Stimulated activated naive CD8-positive, alpha-beta T cell treated with anti-CD3 and anti-CD28 coated beads, Interleukin-15, Interleukin-2, amounts not matched to agents 100 ng/mL and 50 ng/mL, for 24 hours (primary cell): Measurements from ENCODE around the gene CPA4.

Experiments used
- H3K27ac Mint-ChIP-seq: one replicate; pipeline ENCODE4 v1.8.0; 2021; ENCODE audit warnings: mild to moderate bottlenecking, mixed read lengths
- H3K27me3 Mint-ChIP-seq: one replicate; pipeline ENCODE4 v1.8.0; 2021; ENCODE audit warnings: mixed read lengths
- H3K36me3 Mint-ChIP-seq: one replicate; pipeline ENCODE4 v1.8.0; 2021; ENCODE audit warnings: low read depth, mixed read lengths
- H3K4me1 Mint-ChIP-seq: one replicate; pipeline ENCODE4 v1.8.0; 2021; ENCODE audit warnings: low read depth, mixed read lengths
- H3K4me3 Mint-ChIP-seq: one replicate; pipeline ENCODE4 v1.8.0; 2021; ENCODE audit warnings: mild to moderate bottlenecking, mixed read lengths
- H3K9me3 Mint-ChIP-seq: one replicate; pipeline ENCODE4 v1.8.0; 2021; ENCODE audit warnings: mixed read lengths

The CPA4 gene

DNA sequence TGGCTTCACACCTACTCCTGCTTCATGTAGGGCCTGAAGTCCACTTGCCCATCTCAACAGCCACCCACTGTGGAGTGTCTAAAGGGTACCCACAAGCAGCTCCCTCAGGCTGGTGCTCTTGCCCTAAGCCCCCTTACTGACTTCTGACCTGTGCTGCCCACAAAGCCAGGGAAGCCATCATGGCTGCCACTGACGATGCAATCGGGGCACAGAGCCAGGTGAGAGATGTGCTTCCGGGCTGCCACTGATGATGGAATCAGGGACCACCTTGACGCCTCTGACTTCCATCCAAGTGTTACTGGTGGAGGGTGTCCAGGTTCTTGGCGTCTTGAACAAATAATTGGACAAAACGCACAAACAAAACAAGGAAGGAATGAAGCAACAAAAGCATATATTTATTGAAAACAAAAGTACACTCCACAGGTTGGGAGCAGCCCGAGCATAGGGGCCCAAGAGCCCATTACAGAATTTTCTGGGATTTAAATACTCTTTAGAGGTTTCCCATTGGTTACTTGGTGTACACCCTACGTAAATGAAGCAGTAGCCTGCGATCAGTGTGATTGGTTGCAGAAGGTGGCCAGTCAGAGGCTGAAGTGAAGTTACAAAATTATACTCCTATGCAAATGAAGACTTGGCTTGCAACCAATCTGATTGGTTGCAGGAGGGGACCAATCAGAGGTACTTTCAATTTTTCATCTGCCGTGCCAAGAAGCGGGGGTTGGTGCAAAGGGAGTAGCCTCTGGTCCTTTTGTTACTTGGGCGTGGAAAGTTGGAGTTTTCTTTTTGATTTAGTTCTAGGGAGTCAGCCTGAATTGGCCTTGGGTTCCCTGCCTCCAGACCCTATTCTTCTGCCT, 21.8 kb upstream of the CPA4 start:
- Mint-ChIP-seq H3K4me3 (no peak overlapping the region), H3K9me3 (no peaks in the 10 kb centered on the region), H3K27ac (no peak overlapping the region), H3K27me3 (peaks cover 10% of the 10 kb centered on the region), H3K4me1 (peaks cover 7% of the 10 kb centered on the region), H3K36me3 (no peaks in the 10 kb centered on the region)

DNA sequence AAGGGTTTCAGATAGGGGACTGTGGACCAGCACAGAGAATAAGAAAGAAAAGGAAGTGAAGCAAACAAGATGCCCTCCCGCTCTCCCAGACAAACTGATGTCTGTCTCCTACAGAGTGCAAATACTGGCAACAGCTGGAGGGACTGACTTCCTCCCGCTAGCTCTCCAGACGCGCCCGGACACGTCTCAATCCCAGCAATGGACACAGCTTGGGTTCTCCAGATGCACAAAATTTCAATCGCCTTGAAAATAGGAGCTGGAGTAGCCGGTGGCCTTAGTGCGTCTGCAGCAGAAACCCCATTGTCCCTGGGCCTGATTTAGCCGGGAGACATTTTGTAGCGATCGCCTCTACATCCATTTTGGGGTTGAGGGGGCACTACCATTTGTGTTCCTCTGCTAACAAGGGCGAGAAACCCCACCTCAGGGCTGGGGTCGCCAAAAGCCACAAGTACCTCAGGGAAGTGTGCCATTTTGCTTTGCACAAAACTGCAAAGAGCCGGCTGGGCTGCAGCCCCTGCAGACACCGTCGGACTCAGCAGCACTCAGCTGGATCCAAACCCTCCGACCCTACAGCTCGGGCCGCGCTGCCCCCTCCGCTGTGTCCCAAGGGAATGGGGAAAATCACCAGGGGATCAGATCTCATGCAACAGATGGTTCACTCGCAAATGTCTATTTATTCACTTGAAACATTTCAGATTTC, 20.4 kb upstream of the CPA4 start:
- H3K9me3 Mint-ChIP-seq: no peaks in the 10 kb centered on the region
- H3K4me1 Mint-ChIP-seq: peaks cover 20% of the 10 kb centered on the region
- no peaks in the 10 kb centered on the region for H3K36me3 Mint-ChIP-seq
- no peak overlapping the region for H3K27ac Mint-ChIP-seq
- peaks cover 15% of the 10 kb centered on the region for H3K27me3 Mint-ChIP-seq
- no peak overlapping the region for H3K4me3 Mint-ChIP-seq

- Mint-ChIP-seq H3K9me3 (no peaks in the 10 kb centered on the region), H3K4me1 (peaks cover 28% of the 10 kb centered on the region), H3K4me3 (peak overlapping the region; percentile 32), H3K36me3 (no peaks in the 10 kb centered on the region), H3K27ac (no peak overlapping the region), H3K27me3 (peaks cover 15% of the 10 kb centered on the region)
Observed at GRCh38 chr7:130273081-130273932, 19.7 kb upstream of the CPA4 start.

GRCh38 chr7:130273933-130274255, 19.1 kb upstream of the CPA4 start:
- H3K36me3 Mint-ChIP-seq: no peaks in the 10 kb centered on the region
- H3K4me1 Mint-ChIP-seq: peaks cover 28% of the 10 kb centered on the region
- no peak overlapping the region for H3K4me3 Mint-ChIP-seq
- H3K9me3 Mint-ChIP-seq: no peaks in the 10 kb centered on the region
- peaks cover 15% of the 10 kb centered on the region for H3K27me3 Mint-ChIP-seq
- no peak overlapping the region for H3K27ac Mint-ChIP-seq

GRCh38 chr7:130274296-130274695, 18.7 kb upstream of the CPA4 start:
- peaks cover 15% of the 10 kb centered on the region for H3K27me3 Mint-ChIP-seq
- H3K4me3 Mint-ChIP-seq: no peak overlapping the region
- H3K9me3 Mint-ChIP-seq: no peaks in the 10 kb centered on the region
- no peak overlapping the region for H3K27ac Mint-ChIP-seq
- H3K36me3 Mint-ChIP-seq: no peaks in the 10 kb centered on the region
- peaks cover 28% of the 10 kb centered on the region for H3K4me1 Mint-ChIP-seq

- H3K27me3 Mint-ChIP-seq: peaks cover 15% of the 10 kb centered on the region
- H3K9me3 Mint-ChIP-seq: no peaks in the 10 kb centered on the region
- H3K36me3 Mint-ChIP-seq: no peaks in the 10 kb centered on the region
- H3K27ac Mint-ChIP-seq: no peak overlapping the region
- H3K4me3 Mint-ChIP-seq: no peak overlapping the region
- peaks cover 28% of the 10 kb centered on the region for H3K4me1 Mint-ChIP-seq
Observed at GRCh38 chr7:130274983-130275591, 17.9 kb upstream of the CPA4 start.

GRCh38 chr7:130275826-130276297, 17.1 kb upstream of the CPA4 start:
- H3K4me3 Mint-ChIP-seq: no peak overlapping the region
- no peaks in the 10 kb centered on the region for H3K36me3 Mint-ChIP-seq
- H3K9me3 Mint-ChIP-seq: no peaks in the 10 kb centered on the region
- peaks cover 15% of the 10 kb centered on the region for H3K27me3 Mint-ChIP-seq
- H3K4me1 Mint-ChIP-seq: peaks cover 28% of the 10 kb centered on the region
- H3K27ac Mint-ChIP-seq: no peak overlapping the region

GRCh38 chr7:130276796-130277762, 15.9 kb upstream of the CPA4 start:
- peak overlapping the region; percentile 54 for H3K27ac Mint-ChIP-seq
- H3K4me3 Mint-ChIP-seq: peak overlapping the region; percentile 14
- peaks cover 28% of the 10 kb centered on the region for H3K4me1 Mint-ChIP-seq
- no peaks in the 10 kb centered on the region for H3K9me3 Mint-ChIP-seq
- H3K27me3 Mint-ChIP-seq: peaks cover 15% of the 10 kb centered on the region
- no peaks in the 10 kb centered on the region for H3K36me3 Mint-ChIP-seq

DNA sequence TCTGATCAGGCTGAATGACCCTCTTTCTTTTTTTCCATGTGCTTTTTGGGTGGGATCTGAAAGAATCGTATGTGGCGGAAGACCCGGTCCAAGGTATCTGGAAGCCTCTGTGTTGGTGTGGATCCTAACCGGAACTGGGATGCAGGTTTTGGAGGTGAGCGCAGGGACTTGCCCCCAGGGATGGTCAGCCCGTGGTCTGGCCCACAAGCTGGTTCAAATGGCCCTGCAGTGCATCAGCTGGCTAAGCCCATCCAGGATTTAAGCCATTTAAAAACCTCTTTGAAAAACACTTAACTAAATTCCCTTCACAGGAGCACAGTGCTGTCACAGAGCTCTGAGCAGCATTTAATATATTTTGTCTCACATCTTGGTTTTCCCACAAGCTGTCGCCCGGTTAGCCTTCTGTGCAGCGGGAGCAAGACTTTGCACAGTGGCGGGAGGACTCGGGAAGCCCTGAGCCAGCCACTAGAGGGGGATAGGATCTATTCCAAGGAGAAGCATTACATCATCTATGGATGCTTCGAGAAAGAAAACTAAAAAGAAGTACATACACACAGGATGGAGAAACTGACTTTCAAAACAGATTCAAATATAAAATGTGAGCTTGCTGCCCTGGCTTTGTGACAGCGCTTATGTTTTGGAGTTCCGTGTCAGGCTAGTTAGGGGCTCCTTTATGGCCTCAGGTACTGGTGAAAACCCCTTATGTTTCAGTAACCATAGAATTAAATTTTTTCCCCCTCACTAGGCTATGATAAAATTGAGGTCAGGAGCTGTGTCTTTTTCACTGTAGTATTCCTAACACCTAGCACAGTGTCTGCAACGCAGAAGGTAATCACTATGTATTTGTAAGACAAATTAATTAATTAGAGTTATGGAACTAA, 15.0 kb upstream of the CPA4 start:
- Mint-ChIP-seq H3K27me3 (peaks cover 15% of the 10 kb centered on the region), H3K4me1 (peaks cover 28% of the 10 kb centered on the region), H3K27ac (peak overlapping the region; percentile 20), H3K4me3 (no peak overlapping the region), H3K36me3 (no peaks in the 10 kb centered on the region), H3K9me3 (no peaks in the 10 kb centered on the region)

DNA sequence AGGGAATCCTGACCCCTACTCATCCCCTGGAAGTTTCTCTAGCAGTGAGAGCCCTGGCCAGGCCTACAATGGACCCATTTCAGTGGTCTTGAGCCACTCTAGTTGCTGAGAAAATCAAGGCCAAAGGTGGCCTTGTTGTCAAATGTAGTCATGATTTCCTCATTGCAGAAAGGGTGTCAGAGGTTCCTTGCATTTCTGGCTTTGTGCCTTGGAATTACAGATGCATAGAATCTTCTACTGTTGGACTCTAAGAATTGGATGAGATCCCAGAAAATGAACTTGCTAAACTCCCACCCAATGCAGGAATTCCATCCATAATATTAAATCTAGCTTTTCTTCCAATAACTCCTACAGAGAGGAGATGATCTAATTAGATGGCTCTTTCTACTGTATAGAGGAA, 14.1 kb upstream of the CPA4 start:
- Mint-ChIP-seq H3K27ac (no peak overlapping the region), H3K4me3 (no peak overlapping the region), H3K36me3 (no peaks in the 10 kb centered on the region), H3K9me3 (no peaks in the 10 kb centered on the region), H3K4me1 (peaks cover 28% of the 10 kb centered on the region), H3K27me3 (peaks cover 15% of the 10 kb centered on the region)

- H3K27me3 Mint-ChIP-seq: peaks cover 12% of the 10 kb centered on the region
Observed at GRCh38 chr7:130279286-130279685, 13.7 kb upstream of the CPA4 start.

DNA sequence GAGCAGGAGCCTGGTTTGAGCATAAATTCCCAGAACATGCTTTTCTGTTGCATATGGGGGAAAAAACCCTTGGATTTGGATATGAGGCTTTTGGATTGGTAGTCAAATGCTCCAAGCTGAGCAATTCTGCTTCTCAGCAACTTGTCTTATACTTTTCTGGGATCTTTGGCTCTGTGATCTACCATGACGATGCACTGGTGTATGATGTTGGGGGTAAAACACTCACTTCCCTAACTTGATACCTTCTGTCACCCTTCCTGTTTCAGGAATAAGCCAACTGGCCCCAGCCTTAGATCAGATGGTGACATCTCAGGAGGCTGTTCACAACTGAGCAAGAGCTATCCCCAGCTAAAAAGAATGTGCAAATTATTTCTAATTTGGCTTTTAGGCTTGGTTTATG, 13.1 kb upstream of the CPA4 start:
- no peak overlapping the region for H3K4me3 Mint-ChIP-seq
- peaks cover 6% of the 10 kb centered on the region for H3K27me3 Mint-ChIP-seq
- no peaks in the 10 kb centered on the region for H3K36me3 Mint-ChIP-seq

More at GRCh38 chr7:130279286-130279685, 13.7 kb upstream of the CPA4 start:
- H3K4me1 Mint-ChIP-seq: peaks cover 25% of the 10 kb centered on the region
- H3K36me3 Mint-ChIP-seq: no peaks in the 10 kb centered on the region
- no peaks in the 10 kb centered on the region for H3K9me3 Mint-ChIP-seq
- no peak overlapping the region for H3K4me3 Mint-ChIP-seq
- H3K27ac Mint-ChIP-seq: no peak overlapping the region

DNA sequence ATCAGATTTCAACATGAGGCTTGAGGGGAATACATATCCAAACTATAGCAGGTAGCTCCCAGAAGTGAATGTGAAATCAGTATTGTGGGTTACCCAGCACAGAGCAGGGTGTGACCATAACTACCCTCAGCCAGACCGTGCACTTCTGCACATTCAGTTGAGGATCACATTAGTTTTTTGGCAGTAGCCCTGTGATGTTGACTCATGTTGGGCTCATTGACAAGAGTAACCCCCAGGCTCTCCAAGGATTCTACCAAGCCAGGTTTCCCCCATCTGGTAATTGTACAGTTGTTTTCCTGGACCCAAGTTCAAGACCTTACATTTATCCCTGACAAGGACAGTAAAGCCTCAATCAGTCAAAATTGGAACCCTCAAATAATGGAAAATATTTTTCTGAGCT, 11.7 kb upstream of the CPA4 start:
- Mint-ChIP-seq H3K9me3 (no peaks in the 10 kb centered on the region), H3K36me3 (no peaks in the 10 kb centered on the region), H3K4me1 (peaks cover 21% of the 10 kb centered on the region), H3K27me3 (peaks cover 6% of the 10 kb centered on the region), H3K27ac (no peak overlapping the region), H3K4me3 (no peak overlapping the region)

More for the DNA sequence above, 13.1 kb upstream of the CPA4 start:
- no peak overlapping the region for H3K27ac Mint-ChIP-seq
- no peaks in the 10 kb centered on the region for H3K9me3 Mint-ChIP-seq
- H3K4me1 Mint-ChIP-seq: peaks cover 25% of the 10 kb centered on the region
